HEK293T (cell line): ENCODE data around the gene MDFIC2.

Source experiments
- FOXA1 ChIP-seq: fragments of 450-650 bp; IDR thresholded peaks from 2 replicates; pipeline ENCODE4 v1.6.1; 2016; ENCODE audit warnings: mild to moderate bottlenecking
- FOXK2 ChIP-seq: fragments of 450-650 bp; IDR thresholded peaks from 2 replicates; pipeline ENCODE4 v1.6.1; 2016; ENCODE audit warnings: mild to moderate bottlenecking
- HDGF ChIP-seq: fragments of 450-650 bp; IDR thresholded peaks from 2 replicates; pipeline ENCODE4 v1.6.1; 2017; ENCODE audit warnings: antibody characterized with exemption, borderline replicate concordance
- LEF1 ChIP-seq: fragments of 450-650 bp; IDR thresholded peaks from 2 replicates; pipeline ENCODE4 v1.6.1; 2017; ENCODE audit warnings: mild to moderate bottlenecking, borderline replicate concordance
- SP1 ChIP-seq: fragments of 450-650 bp; IDR thresholded peaks from 2 replicates; pipeline ENCODE4 v1.6.1; 2017
- SUZ12 ChIP-seq: fragments of 450-650 bp; IDR thresholded peaks from 2 replicates; pipeline ENCODE4 v1.6.1; 2016; ENCODE audit warnings: mild to moderate bottlenecking

GRCh38 chr3:70277304-70277703 is 35.1 kb downstream of the MDFIC2 start:
- TF ChIP-seq SUZ12 (no peak), FOXK2 (no peak), FOXA1 (no peak), SP1 (no peak), LEF1 (no peak), HDGF (no peak)
